GM20431 (cell line): Measurements from ENCODE around the gene SYNC.
"Not testable (repeated sequence)": the region's sequence is repeated elsewhere in the genome, so short reads cannot be mapped to it uniquely, and the experiment has no call there.

Source experiments
- in situ Hi-C: fragments of 300-500 bp; cut with MseI, MboI; formaldehyde crosslinking; loops from one replicate; pipeline ENCODE4 v1.15.0; 2020; ENCODE audit warnings: low sequenced_read_pairs; ENCODE audit not compliant: unreplicated experiment

The SYNC gene

DNA sequence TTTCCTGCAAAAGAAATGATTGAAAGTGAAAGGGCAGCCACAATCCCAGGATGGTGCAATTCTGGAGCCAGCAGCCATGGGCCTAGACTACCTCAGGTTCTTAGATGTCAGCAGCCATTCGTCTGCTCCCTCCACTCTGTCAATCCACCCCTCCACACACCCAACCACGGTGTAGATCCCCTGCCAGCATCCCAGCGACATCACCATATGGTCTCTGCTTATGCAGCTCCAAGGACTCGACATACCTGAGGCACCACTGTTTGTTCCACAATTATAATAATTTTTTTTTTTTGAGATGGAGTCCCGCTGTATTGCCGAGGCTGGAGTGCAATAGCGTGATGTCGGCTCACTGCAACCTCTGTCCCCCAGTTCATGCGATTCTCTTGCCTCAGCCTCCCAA, 6.5 kb downstream of the SYNC start:
- in situ Hi-C loops: no loop called here

DNA sequence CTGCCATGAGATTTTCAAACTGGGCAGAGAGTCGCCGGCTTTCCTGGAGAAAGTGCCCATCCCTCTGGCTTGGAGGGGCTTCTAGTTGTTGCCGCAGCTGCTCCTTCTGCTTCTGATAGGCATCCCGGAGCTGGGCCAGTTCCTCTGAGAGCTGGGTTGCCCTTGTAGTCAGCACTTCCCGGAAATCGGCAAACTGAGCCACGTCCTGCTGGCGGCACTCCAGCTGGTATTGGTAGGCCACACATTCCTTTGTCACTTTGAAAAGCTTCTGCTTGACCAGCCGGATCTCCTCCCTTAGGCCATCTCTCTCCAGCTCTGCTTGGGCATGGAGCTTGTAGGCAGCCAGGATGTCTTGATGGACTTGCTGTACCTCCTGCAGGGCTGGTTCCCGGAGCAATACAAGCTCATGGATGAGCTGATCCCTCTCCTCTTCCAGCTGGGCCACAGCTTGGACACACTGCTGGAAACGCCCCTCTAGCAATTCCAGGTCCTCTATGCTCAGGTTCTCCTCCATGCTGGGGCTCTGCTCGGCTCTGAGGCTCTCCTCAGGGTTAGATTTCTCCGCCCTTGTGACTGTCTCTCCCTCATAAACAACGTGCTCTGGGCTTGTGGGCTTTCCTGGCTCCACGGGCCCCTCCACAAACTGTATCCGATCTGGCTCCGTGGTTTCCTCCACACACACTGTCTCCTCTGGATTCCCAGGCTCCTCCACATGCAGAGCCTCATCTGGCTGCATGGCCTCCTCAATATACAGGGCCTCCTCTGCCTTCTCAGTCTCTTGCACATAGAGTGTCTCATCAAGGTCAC, 7.3 kb downstream of the SYNC start:
- in situ Hi-C loops: no loop called here

DNA sequence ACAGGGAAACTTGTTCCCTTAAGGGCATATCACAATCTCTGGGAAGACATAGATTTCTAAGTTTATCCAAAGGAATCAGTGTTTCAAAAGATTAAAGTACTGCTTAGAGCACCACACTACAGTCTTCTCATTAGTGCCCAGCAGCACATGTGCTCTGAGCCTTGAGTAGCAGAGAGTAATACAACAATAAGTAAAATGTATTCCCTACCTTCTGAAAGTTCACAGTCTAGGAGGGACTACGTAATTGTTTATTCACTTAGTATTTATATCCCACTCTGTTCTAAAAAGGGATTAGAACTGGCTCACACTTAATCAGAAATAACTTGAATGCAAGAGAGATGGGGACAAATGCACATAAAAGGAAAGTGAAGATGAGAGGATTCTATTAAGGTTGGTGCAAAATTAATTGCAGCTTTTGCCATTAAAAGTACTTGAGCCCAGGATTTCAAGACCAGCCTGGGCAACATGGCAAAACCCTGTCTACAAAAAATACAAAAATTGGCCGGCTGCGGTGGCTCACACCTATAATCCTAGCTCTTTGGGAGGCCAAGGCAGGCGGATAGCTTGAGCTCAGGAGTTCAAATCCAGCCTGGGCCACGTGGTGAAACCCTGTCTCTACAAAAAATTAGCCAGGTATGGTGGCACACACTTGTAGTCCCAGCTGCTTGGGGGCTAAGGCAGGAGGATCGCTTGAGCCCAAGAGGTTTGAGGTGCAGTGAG, 9.0 kb downstream of the SYNC start:
- in situ Hi-C loops: no loop called here

DNA sequence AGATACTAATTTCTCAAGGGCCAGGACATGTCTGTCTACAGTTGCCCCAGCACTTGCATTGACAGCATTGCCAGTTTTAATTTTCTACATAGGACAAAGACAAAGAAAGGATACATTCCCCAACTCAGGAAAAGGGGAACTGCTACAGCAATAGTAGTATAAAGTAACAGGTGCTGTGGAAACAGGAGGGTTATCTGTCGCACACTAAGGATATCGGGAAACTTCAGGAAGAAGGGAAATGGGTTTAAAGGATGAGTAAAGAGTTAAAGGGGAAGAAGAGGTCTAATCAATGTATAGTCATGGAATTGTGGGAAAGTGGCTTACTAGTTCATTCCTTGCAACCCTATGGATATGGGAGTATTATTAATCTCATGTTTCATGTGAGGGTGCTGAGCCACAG, 16.2 kb downstream of the SYNC start:
- in situ Hi-C loops: no loop called here

DNA sequence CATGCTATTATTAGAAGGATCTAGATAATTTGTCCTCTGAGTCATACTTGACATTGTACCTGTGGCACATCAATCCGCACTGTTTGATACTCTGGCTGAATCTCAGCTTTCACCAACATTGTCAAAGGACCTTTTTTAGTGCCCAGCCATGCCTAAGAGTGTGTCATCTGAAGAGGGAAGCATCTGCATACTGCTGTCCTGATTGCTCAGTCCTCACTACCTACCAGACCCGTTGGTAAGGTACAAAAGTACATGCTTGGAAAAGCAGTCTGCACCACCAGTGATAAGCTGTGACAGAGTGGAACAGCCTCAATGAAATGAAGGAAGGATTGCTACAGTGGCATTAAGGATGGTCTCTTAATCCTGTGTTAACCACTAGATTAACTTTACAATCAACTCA, 17.1 kb downstream of the SYNC start:
- in situ Hi-C loops: no loop called here

DNA sequence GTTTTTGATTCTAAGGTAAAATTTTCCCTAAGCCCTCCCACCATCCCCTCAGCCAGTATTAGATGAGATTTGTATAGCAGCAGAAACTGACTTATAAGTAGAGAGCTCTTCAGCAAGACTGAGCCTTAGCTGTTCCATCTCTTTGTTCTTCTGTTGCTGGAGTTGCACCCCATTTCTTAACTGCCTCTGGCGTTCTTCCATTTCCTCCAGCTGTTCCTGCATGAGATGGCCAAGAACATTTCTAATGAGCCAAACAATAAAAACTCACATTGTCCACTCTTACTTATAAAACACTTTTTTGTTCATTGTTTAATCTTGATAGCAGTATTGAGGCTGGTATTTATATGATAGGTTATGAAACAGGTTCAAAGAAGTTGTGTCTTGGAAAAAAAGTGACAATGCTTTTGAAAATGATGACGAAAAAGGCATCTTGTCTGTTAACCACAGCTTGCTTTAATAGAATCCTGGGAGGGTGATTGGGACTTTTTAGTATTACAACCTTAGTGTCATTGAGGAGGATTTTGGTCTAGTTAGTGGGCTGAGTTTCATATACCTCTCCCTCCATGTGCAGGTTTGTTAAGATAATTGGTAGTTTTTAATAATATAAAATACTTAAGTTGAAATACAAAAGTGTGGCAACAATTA, 18.3 kb downstream of the SYNC start:
- in situ Hi-C loops: no loop called here

DNA sequence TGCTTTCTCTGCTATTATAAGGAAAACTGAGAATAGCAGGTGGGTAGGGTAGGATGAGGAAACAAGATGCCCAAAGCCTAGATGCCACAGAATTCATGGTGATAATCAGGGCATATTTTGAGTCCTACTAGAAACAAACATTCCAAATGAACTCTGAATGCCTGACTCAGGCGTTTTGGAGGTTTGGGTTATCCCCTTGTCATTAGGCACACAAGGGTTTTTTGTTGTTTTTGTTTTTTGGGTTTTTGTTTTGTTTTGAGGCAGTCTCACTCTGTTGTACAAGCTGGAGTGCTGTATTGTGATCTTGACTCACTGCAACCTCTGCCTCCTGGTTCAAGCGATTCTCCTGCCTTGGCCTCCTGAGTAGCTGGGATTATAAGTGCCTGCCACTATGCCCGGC, 19.2 kb downstream of the SYNC start:
- in situ Hi-C loops: no loop called here

DNA sequence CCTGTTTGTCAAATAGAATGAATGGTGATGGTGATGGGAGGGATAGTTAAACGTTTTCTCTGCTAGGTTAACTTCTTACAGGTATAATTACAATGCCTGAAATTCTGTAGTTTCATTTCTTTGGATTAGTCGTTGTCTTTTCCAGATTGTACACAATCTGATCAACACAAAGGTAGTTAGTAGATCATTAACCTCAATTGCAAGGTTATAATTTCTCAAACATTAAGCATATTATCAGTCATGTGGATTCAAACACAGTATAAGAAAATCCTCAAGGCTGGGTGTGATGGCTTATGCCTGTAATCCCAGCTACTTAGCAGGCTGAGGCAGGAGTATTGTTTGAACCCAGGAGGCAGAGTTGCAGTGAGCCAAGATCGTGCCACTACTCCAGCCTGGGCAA, 20.6 kb downstream of the SYNC start:
- in situ Hi-C loops: no loop called here

DNA sequence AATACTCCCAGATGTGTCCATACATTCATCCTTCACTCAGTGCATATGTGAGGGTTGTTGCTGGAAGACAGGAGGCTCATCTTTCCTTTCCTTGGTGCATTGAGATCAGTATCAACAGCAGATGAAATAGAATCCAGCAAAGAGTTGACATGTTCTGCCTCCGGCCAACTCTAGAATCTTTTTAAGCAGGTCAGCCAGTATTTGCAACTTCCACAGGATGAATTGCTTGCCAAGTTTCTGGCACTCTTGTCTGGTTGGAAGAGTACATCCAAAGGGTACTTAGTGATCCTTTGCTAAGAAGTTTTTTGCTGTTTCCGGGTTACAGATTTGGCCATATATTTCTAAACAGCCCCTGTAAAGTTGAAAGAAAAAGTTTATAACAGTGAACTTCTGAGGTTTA, 21.1 kb downstream of the SYNC start:
- in situ Hi-C loops: no loop called here

DNA sequence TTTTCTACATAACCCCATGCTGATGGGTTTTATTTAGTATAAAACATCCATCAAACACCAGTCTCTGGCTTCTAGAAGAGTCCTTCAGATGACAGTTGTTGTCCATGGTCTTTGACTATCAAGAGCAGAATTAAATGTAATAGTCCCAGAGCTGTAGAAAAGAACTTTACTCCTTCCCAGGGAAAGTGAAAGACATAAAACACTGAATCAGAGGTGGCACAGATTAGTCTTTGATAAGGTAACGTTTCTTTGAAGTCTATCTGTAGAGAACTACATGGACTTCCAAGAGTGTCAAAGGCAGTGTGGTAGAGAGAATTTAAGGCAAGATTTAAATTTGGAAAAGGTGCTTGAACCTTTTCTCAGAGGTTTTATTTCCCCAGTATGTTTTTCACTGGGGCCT, 21.9 kb downstream of the SYNC start:
- in situ Hi-C loops: no loop called here

DNA sequence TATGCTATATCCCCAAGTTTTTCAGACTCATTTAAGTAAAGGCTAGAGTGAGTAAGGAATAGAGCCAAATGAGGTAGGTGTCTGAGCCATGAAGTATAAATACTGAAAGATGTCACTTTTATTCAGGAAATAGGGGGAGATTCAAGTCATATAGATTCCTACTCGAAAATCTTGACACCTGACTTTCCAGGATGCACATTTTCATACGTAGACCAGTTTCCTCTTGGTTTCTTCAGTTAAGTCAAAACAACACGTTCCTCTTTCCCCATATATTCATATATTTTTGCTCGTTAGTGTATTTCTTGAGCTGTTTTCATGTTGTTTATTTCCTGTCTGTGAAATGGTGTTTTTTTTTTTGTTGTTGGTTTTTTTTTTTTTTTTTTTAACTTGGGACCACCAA, 22.6 kb downstream of the SYNC start:
- in situ Hi-C loops: not testable (repeated sequence)

DNA sequence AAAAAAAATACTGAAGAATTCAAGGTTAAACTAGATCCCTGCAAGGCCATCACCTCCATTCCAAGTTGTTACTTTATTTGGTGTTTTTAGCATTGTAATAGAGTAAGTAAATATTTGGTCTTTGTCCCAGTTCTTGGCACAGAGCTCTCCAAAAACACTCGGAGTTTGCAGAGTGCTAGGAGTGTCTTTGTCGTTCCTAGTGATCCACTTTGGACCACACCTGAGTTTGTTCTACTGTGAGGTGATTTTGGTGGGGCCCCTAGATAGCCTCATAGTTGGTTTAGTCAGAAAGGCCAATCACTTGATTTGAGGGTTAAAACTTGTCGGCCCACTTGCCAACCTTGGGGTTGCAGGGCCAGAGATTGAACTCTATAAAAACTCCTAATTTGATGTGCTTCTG, 25.6 kb downstream of the SYNC start:
- in situ Hi-C loops: no loop called here

DNA sequence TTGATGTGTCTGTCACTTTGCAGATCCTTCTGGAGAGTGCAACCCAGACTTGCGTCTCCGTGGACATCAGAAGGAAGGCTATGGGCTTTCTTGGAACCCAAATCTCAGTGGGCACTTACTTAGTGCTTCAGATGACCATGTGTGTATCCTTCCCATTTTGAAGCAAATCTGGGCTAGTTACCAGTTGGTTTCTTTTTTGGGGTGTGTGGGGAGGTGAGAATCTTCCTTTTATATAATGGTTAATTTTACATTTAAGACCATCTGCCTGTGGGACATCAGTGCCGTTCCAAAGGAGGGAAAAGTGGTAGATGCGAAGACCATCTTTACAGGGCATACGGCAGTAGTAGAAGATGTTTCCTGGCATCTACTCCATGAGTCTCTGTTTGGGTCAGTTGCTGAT, 33.9 kb downstream of the SYNC start:
- in situ Hi-C loops: not testable (repeated sequence)

DNA sequence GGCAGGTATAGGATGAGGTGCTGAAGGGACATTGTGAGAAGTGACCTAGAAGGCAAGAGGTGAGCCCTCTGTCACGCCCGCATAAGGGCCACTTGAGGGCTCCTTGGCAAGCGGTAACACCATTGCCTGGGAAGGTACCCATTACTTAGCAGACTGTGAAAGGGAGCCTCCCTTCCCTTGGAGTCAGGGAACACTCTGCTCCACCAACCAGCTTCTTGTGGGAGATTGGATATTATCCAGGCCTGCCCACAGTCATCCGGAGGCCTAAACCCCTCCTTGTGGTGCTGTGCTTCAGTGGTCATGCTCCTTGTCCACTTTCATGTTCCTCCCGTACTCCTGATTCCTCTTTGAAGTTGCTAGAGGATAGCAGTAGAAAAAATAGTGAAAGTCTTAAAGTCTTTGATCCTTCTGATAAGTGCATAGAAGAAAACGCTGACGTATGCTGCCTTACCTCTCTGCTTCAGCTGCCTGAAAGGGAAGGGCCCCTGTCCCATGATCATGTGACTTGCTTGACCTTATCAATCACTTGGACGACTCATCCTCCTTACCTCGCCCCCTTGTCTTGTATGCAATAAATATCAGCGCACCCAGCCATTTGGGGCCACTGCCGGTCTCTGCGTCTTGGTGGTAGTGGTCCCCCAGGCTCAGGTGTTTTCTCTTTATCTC, 35.5 kb downstream of the SYNC start:
- in situ Hi-C loops: no loop called here

DNA sequence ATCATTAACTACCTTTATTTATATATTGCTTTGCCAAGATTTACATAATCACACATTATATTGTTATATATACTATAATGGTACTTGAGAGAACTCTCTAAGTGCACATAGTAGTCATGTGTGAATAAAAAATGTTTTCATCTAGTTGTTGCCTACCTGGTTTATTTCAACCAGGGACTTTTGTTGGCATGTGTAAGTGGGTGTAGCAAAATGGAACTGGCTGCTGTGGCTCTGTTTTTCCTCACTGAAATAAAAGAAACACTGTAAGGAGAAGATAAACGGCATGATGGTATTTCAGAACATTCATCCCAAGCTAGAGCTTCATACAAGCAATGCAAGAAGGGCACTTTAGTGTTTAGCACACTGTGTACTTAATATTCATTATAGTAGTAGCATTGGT, 36.7 kb downstream of the SYNC start:
- in situ Hi-C loops: no loop called here

DNA sequence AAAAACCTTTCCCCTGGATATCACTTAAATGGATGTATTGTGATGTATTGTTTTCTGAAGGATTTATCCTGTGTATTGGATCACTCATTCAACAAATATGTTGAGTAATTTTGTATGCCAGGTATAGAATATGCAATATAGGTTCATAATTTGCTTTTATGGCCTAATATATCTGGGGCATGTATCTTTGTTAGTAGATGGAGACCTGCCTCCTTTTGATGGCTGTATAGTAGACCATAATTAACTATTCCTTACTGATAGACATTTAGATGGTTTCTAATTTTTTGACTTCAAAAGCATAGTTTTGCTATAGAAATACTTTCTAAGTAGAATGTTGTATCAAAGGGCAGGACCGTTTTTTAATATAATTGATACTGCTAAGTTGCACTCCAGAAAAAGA, 43.0 kb downstream of the SYNC start:
- in situ Hi-C loops: no loop called here

DNA sequence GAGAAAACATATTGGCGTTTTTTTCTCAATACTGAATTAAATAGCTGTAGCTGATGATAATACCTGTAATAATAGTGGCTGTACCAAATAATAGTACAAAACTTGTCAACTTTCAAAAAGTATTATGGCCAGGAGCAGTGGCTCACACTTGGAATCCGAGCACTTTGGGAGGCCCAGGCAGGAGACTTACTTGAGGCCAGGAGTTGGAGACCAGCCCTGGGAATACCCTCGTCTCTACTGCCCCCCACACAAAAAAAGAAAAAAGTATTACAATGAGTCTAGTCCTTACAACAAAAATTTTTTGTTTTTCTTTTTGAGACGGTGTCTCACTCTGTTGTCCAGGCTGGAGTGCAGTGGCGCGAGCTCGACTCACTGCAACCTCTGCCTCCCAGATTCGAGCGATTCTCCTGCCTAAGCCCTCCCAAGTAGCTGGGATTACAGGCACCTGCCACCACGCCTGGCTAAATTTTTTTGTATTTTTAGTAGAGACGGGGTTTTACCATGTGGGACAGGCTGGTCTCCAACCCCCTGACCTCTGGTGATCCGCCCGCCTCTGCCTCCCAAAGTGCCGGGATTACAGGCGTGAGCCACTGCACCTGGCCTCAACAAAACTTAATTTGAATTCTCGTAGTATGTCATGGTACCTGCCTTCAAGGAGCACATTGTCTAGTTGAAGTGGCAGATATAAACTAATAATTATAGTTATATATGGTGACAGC, 50.2 kb downstream of the SYNC start:
- in situ Hi-C loops: no loop called here

DNA sequence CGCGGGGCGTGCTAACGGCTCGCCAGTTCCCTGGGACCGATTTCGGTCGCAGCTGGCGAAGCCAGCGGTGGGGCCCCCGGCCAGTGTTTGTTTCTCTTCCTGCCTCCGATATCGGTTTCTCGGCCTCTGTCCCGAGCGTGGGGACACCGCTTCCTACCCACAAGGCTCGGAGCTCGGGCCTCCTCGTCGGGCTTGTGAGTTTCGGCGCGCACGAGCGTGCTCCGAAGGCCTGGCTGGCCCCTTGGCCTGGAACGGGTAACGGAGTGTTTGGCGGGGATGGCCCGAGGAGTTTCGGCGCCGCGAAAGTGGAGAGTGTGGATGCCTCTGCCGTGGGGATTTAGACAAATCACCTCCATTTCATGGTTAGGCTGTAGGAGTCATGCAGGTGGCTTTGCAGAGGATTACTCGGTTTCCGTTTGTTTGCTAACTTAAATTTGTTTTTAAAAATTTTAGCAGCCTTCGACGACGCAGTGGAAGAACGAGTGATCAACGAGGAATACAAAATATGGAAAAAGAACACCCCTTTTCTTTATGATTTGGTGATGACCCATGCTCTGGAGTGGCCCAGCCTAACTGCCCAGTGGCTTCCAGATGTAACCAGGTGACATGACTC, 51.0 kb downstream of the SYNC start:
- in situ Hi-C loops: no loop called here

DNA sequence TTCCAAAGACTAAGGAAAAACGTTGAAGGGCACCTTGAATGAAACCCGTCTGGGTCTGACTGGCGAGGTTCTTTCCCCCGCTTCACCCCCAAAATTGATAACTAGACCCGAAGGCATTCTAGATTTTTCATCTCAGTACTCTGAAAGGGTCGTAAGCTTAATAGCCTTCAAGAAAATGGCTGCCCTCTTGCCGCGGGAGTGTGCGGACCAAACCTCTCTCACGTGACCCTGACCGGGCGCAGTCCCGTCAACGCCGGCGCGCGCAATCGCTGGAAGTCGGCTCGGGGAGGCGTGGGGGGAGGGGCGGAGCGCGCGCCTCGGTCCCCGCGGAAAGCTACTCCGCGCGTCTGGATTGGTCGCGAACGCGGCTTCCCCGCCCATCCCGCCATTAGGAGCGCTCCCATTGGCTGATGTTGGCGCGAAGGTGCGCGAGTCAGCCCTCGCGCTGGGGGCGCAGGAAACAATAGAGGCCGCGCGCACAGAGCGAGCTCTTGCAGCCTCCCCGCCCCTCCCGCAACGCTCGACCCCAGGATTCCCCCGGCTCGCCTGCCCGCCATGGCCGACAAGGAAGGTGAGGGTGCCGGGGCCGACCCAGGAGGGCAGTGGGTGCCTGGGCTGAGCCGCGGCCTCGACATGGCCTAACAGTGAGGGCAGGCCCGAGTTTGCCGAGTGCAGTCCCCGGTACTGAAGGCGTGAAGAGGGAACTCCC, 51.7 kb downstream of the SYNC start, which contains the start of gene RBBP4:
TSS of gene RBBP4 (plus strand) at position 457 of the 709 bp plus-strand sequence. CDS start at position 556, 99 bp downstream.
- in situ Hi-C loops: no loop called here
